Measurements from ENCODE around the gene POLE4. TPM values are rescaled to one million over a fixed set of nuclear protein-coding genes. Genes with fewer than 3 reads are reported as not detected.

POLE4 gene
- total and polyA plus RNA-seq, 2 donors (not counting 1 experiment from before 2014, with no cell fraction given): 26.3 to 28.9 TPM

DNA sequence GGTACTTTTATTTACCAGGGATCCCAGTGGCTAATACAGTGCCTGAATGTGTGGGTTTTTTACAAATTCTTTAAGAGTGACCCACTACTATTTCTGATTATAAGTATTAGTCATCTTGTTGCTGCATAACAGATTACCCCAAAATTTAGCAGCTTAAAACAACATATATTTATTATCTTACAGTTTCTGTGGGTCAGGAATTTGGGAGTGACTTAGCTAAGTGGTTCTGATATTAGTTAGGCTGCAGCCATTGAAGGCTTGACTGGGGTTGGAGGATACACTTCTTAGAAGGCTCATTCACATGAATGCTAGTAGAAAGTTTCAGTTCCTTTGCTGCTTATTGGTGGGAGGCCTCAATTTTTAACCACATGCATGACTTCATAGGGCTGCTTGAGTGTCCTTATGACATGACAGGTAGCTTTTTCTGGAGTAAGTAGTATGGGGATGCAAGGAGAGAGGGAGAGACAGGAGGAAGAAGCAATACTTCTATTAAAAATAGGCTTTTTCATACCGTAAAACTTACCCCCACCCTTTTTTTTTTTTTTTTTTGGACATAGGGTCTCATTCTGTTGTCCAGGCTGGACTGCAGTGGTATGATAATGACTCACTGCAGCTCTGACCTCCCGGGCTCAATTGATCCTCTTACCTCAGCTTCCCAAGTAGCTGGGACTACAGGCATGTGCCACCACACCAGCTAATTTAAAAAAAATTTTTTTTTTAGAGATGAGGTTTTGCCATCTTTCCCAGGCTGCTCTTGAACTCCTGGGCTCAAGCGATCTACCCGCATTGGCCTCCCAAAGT, 13.3 kb upstream of the POLE4 start:
- no peaks in the 10 kb centered on the region for H4K20me1 ChIP-seq (ENCODE audit: control insufficient read depth, extremely low read depth, insufficient read depth, low read length)
- peaks cover 2% of the 10 kb centered on the region for H3K4me1 ChIP-seq (ENCODE audit: control insufficient read depth, extremely low read depth, insufficient read depth, low read length)
- H3K9ac ChIP-seq (ENCODE audit: insufficient read depth, low read length): no peak overlapping the region
- no peak for TF ChIP-seq EZH2 (IDR thresholded peaks at IDR 0.05; ENCODE audit: low read length, missing control alignments)
- TF ChIP-seq, protein P1, sequence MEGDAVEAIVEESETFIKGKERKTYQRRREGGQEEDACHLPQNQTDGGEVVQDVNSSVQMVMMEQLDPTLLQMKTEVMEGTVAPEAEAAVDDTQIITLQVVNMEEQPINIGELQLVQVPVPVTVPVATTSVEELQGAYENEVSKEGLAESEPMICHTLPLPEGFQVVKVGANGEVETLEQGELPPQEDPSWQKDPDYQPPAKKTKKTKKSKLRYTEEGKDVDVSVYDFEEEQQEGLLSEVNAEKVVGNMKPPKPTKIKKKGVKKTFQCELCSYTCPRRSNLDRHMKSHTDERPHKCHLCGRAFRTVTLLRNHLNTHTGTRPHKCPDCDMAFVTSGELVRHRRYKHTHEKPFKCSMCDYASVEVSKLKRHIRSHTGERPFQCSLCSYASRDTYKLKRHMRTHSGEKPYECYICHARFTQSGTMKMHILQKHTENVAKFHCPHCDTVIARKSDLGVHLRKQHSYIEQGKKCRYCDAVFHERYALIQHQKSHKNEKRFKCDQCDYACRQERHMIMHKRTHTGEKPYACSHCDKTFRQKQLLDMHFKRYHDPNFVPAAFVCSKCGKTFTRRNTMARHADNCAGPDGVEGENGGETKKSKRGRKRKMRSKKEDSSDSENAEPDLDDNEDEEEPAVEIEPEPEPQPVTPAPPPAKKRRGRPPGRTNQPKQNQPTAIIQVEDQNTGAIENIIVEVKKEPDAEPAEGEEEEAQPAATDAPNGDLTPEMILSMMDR (conservative IDR thresholded peaks at IDR 0.05 in 1 of 2, IDR thresholded peaks at IDR 0.05 in 1 of 2; ENCODE audit: low read depth in 1 of 2, low read length in 2 of 2): no peak
- H3K9me3 ChIP-seq (ENCODE audit: control insufficient read depth, insufficient read depth, low read depth, low read length): no peaks in the 10 kb centered on the region
- no peaks in the 10 kb centered on the region for H3K79me2 ChIP-seq (ENCODE audit: control insufficient read depth, insufficient read depth, low read length)
- DNase-seq (ENCODE audit: low read depth in 2 of 2): peak; percentile 4 to 80
- no peak overlapping the region for H2AFZ ChIP-seq (ENCODE audit: low read length)
- H3K27ac ChIP-seq (ENCODE audit: insufficient read depth, low read length): no peak overlapping the region
- H3K36me3 ChIP-seq (ENCODE audit: control insufficient read depth, insufficient read depth, low read length): no peaks in the 10 kb centered on the region
- no peak overlapping the region for H3K4me3 ChIP-seq (replicated peaks in 1 of 4; ENCODE audit: control extremely low read depth in 1 of 4, insufficient read depth in 1 of 4, low read depth in 3 of 4, low read length in 4 of 4)
- no peaks in the 10 kb centered on the region for H3K27me3 ChIP-seq (ENCODE audit: control insufficient read depth, insufficient read depth, low read length)
- no peak overlapping the region for H3K4me2 ChIP-seq (ENCODE audit: extremely low read depth, insufficient read depth, low read length)

DNA sequence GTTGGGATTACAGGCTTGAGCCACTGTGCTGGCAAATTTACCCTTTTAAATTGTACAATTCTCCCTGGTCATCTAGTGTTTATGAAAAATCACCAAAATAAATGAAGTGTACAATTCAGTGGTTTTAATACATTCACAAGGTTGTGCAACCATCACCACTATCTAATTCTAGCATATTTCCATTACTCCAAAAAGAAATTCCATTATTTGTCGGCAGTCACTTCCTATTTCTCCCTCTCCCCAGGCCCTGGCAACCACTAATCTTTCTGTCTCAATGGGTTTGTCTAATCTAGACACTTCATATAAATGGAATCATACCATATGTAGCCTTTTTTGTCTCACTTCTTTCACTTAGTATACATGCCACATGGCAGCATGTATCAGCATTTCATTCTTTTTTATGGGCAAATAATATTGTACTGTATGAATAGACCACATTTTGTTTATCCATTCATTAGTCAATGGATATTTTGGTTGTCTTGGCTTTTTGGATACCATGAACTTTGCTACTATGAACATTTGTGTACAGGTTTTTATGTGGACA, 12.6 kb upstream of the POLE4 start:
- Histone ChIP-seq H3K27ac (ENCODE audit: insufficient read depth, low read length) (no peak overlapping the region), H3K9me3 (ENCODE audit: control insufficient read depth, insufficient read depth, low read depth, low read length) (no peaks in the 10 kb centered on the region), H3K36me3 (ENCODE audit: control insufficient read depth, insufficient read depth, low read length) (no peaks in the 10 kb centered on the region), H3K27me3 (ENCODE audit: control insufficient read depth, insufficient read depth, low read length) (no peaks in the 10 kb centered on the region), H2AFZ (ENCODE audit: low read length) (no peak overlapping the region), H3K4me2 (ENCODE audit: extremely low read depth, insufficient read depth, low read length) (no peak overlapping the region), H3K9ac (ENCODE audit: insufficient read depth, low read length) (no peak overlapping the region), H4K20me1 (ENCODE audit: control insufficient read depth, extremely low read depth, insufficient read depth, low read length) (no peaks in the 10 kb centered on the region), H3K79me2 (ENCODE audit: control insufficient read depth, insufficient read depth, low read length) (no peaks in the 10 kb centered on the region), H3K4me3 (replicated peaks in 1 of 4; ENCODE audit: control extremely low read depth in 1 of 4, insufficient read depth in 1 of 4, low read depth in 3 of 4, low read length in 4 of 4) (no peak overlapping the region), H3K4me1 (ENCODE audit: control insufficient read depth, extremely low read depth, insufficient read depth, low read length) (peaks cover 2% of the 10 kb centered on the region)
- peak; percentile 56 to 90 for DNase-seq (ENCODE audit: low read depth in 2 of 2)
- TF ChIP-seq EZH2 (IDR thresholded peaks at IDR 0.05; ENCODE audit: low read length, missing control alignments): no peak
- TF ChIP-seq, protein P1 (conservative IDR thresholded peaks at IDR 0.05 in 1 of 2, IDR thresholded peaks at IDR 0.05 in 1 of 2; ENCODE audit: low read depth in 1 of 2, low read length in 2 of 2): no peak

DNA sequence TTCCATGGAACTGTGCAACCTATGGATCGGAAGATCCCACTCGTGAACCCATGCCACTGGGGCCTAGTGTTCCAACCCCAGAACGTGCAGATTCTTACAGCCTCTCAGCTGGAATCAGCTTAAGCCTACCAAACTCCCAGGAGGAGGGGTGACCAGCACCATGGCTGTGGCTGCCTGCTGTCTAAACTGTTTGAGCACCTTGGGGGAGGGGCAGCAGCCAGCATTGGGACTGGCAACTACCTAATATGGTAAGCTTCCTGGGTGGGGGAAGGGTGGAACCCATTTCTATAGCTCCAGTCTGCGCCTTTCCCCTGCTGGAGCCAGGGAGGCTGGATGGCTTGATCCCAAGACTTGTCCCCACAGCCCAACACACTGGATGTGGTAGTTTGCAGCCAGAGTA, 10.7 kb upstream of the POLE4 start:
- Histone ChIP-seq H3K9ac (ENCODE audit: insufficient read depth, low read length) (no peak overlapping the region), H3K4me3 (replicated peaks in 1 of 4; ENCODE audit: control extremely low read depth in 1 of 4, insufficient read depth in 1 of 4, low read depth in 3 of 4, low read length in 4 of 4) (no peak overlapping the region), H3K27me3 (ENCODE audit: control insufficient read depth, insufficient read depth, low read length) (no peaks in the 10 kb centered on the region), H3K4me1 (ENCODE audit: control insufficient read depth, extremely low read depth, insufficient read depth, low read length) (peaks cover 2% of the 10 kb centered on the region), H3K4me2 (ENCODE audit: extremely low read depth, insufficient read depth, low read length) (no peak overlapping the region), H3K36me3 (ENCODE audit: control insufficient read depth, insufficient read depth, low read length) (no peaks in the 10 kb centered on the region), H2AFZ (ENCODE audit: low read length) (no peak overlapping the region), H3K27ac (ENCODE audit: insufficient read depth, low read length) (no peak overlapping the region), H4K20me1 (ENCODE audit: control insufficient read depth, extremely low read depth, insufficient read depth, low read length) (no peaks in the 10 kb centered on the region), H3K79me2 (ENCODE audit: control insufficient read depth, insufficient read depth, low read length) (no peaks in the 10 kb centered on the region), H3K9me3 (ENCODE audit: control insufficient read depth, insufficient read depth, low read depth, low read length) (no peaks in the 10 kb centered on the region)
- TF ChIP-seq, protein P1 (conservative IDR thresholded peaks at IDR 0.05 in 1 of 2, IDR thresholded peaks at IDR 0.05 in 1 of 2; ENCODE audit: low read depth in 1 of 2, low read length in 2 of 2): no peak
- TF ChIP-seq EZH2 (IDR thresholded peaks at IDR 0.05; ENCODE audit: low read length, missing control alignments): no peak
- DNase-seq (ENCODE audit: low read depth in 2 of 2): no peak

Measured in fibroblast of lung (primary cell).